HG02840 (cell line): ENCODE measurements around the gene FLAD1.
A peak's percentile ranks its signal among the peaks of the same experiment; 100 is the strongest.
"Not testable (repeated sequence)": the region's sequence is repeated elsewhere in the genome, so short reads cannot be mapped to it uniquely, and the experiment has no call there.

Experiments used
- ATAC-seq: cut with Tn5 transposase; IDR thresholded peaks from one replicate; pipeline ENCODE4 v1.9.1; 2021; ENCODE audit warnings: mild to moderate bottlenecking, moderate library complexity, moderate number of reproducible peaks; ENCODE audit not compliant: unreplicated experiment, low FRiP score

Gene FLAD1

GRCh38 chr1:154988058-154988954, 5.2 kb downstream of the FLAD1 start:
- ATAC-seq = no peak

- ATAC-seq = no peak
These were observed 6.2 kb downstream of the FLAD1 start for GRCh38 chr1:154989195-154989860.

- no peak for ATAC-seq
These were observed 7.1 kb downstream of the FLAD1 start for GRCh38 chr1:154990276-154990675.

GRCh38 chr1:154992721-154993571, 9.8 kb downstream of the FLAD1 start:
- no peak for ATAC-seq

GRCh38 chr1:154993572-154994268, 10.6 kb downstream of the FLAD1 start, which contains the start of gene LENEP:
Gene LENEP (plus strand): TSS chr1:154993586. CDS start chr1:154993608, 22 bp downstream.
- no peak for ATAC-seq

- no peak for ATAC-seq
These were observed 11.1 kb downstream of the FLAD1 start for GRCh38 chr1:154994269-154994587.

- no peak for ATAC-seq
These were observed 11.4 kb downstream of the FLAD1 start for GRCh38 chr1:154994591-154994990.

- not testable (repeated sequence) for ATAC-seq
These were observed 12.3 kb downstream of the FLAD1 start for GRCh38 chr1:154995301-154995983.

- ATAC-seq = no peak
These were observed 14.0 kb downstream of the FLAD1 start for GRCh38 chr1:154996966-154997701.

- no peak for ATAC-seq
These were observed 15.1 kb downstream of the FLAD1 start for GRCh38 chr1:154998201-154998780.

- ATAC-seq = no peak
These were observed 15.8 kb downstream of the FLAD1 start for GRCh38 chr1:154998818-154999570.

GRCh38 chr1:154999571-155000410, 16.6 kb downstream of the FLAD1 start:
- ATAC-seq = no peak

GRCh38 chr1:155000411-155000725, 17.2 kb downstream of the FLAD1 start:
- no peak for ATAC-seq

- peak; percentile 38 for ATAC-seq
These were observed 17.7 kb downstream of the FLAD1 start for GRCh38 chr1:155000726-155001424.

GRCh38 chr1:155001425-155001674, 18.2 kb downstream of the FLAD1 start:
- no peak for ATAC-seq

- peak; percentile 54 for ATAC-seq
These were observed 18.7 kb downstream of the FLAD1 start for GRCh38 chr1:155001675-155002463.
